Fibroblast of villous mesenchyme (primary cell): ENCODE results near the gene CCL24. TPM values are rescaled to one million over a fixed set of nuclear protein-coding genes. Genes with fewer than 3 reads are reported as not detected.
"Not testable (repeated sequence)": the region's sequence is repeated elsewhere in the genome, so short reads cannot be mapped to it uniquely, and the experiment has no call there.

Experiments
- DNase-seq: peaks from one replicate; pipeline ENCODE4 v3.0.0-alpha.2; 2010; ENCODE audit warnings: low read depth
- H3K4me3 ChIP-seq: 2 replicates; pipeline ENCODE4 v1.5.1; 2011; ENCODE audit warnings: low read depth, mild to moderate bottlenecking, low read length
- total RNA-seq: library from RNA; depleted of rRNA; stranded (reverse); fragments of >200 nt; gene quantifications from 2 replicates; pipeline ENCODE4 v1.2.3, GENCODE V29; 2012
- TF ChIP-seq, protein P1 (sequence below): IDR thresholded peaks from 2 replicates; pipeline ENCODE4 v1.5.1; 2012; ENCODE audit warnings: low read depth, mild to moderate bottlenecking, low read length; ENCODE audit not compliant: insufficient read depth

CCL24 gene
- total RNA-seq, 1 donor: not detected

DNA sequence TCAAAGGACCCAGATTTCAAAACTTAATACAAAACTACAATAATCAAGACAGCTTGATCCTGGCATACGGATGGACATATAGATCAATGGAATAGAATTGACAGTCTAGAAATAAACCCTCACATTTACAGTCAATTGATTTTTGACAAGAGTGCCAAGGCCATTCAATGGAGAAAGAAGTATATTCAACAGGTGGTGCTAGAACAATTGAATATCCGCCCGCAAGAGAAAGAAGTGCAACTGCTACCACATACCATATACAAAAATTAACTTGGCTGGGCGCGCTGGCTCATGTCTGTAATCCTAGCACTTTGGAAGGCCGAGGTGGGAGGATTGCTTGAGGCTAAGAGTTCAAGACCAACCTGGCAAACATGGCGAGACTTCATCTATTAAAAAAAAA lies 23.2 kb upstream of the CCL24 start:
- no peak for DNase-seq
- TF ChIP-seq, protein P1, sequence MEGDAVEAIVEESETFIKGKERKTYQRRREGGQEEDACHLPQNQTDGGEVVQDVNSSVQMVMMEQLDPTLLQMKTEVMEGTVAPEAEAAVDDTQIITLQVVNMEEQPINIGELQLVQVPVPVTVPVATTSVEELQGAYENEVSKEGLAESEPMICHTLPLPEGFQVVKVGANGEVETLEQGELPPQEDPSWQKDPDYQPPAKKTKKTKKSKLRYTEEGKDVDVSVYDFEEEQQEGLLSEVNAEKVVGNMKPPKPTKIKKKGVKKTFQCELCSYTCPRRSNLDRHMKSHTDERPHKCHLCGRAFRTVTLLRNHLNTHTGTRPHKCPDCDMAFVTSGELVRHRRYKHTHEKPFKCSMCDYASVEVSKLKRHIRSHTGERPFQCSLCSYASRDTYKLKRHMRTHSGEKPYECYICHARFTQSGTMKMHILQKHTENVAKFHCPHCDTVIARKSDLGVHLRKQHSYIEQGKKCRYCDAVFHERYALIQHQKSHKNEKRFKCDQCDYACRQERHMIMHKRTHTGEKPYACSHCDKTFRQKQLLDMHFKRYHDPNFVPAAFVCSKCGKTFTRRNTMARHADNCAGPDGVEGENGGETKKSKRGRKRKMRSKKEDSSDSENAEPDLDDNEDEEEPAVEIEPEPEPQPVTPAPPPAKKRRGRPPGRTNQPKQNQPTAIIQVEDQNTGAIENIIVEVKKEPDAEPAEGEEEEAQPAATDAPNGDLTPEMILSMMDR: no peak
- no peak overlapping the region for H3K4me3 ChIP-seq

DNA sequence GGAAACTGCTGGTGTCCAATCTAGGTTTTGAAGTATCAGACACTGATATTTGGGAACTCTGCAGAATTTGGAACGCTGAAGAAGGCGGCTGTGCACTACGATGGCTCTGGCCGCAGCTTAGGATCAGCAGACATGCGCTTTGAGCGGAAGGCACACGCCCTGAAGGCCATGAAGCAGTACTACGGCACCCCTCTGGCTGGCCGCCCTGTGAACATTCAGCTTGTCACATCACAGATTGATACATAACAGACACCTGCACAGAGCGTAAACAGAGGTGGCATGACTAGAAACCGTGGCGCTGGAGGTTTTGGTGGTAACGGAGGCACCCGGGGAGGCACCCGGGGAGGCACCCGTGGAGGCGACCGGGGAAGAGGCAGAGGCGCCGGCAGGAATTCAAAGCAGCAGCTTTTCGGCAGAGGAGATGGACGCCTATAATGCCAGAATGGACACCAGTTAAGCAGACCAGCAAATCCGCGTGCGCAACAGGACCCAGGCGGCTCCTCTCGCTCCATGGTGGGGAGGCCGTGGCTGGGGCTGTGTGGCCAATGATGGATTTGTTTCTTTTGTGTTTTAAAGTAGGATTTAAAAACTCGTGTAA lies 22.2 kb upstream of the CCL24 start:
- TF ChIP-seq, protein P1: no peak
- H3K4me3 ChIP-seq: no peak overlapping the region
- DNase-seq: no peak

DNA sequence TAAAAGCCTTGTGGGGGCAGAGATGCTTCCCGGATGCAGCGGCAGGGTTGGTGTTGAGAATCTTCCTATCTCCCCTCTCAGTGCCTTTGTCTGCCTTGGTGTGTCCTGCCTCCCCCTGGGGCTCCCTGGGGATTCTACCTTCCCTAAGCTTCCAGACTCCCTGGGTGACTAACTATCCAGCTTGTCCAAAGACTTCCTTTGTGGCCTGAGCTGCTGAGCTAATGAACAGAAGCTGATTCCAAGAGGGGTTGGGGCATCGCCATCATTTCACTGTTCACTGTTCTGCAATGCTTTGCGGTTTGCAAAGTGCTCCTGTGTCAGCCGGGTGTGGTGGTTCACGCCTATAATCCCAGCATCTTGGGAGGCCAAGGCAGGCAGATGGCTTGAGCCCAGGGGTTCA lies 20.1 kb upstream of the CCL24 start:
- H3K4me3 ChIP-seq, DNase-seq: not testable (repeated sequence)

DNA sequence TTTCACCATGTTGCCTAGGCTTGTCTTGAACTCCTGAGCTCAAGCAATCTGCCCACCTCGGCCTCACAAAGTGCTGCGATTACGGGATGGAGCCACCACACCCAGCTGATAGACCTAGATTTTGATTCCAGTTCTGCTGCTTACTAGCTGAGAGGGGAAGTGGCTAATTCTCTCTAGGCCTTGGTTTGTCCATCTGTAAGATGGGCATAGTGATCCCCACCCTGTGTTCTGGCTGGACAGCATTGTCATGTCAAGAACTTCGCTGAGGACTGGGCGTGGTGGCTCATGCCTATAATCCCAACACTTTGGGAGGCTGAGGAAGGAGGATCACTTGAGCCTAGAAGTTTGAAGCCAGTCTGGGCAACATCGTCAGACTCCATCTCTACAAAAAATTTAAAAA lies 17.4 kb upstream of the CCL24 start:
- no peak for DNase-seq
- TF ChIP-seq, protein P1: no peak
- no peak overlapping the region for H3K4me3 ChIP-seq

DNA sequence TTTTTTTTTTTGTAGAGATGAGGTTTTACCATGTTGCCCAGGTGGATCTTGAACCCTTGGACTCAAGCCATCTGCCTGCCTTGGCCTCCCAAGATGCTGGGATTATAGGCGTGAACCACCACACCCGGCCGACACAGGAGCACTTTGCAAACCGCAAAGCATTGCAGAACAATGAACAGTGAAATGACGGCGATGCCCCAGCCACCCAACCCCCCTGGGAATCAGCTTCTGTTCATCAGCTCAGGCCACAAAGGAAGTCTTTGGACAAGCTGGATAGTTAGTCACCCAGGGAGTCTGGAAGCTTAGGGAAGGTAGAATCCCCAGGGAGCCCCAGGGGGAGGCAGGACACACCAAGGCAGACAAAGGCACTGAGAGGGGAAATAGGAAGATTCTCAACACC lies 16.1 kb upstream of the CCL24 start:
- peak; percentile 22 for DNase-seq
- not testable (repeated sequence) for H3K4me3 ChIP-seq

DNA sequence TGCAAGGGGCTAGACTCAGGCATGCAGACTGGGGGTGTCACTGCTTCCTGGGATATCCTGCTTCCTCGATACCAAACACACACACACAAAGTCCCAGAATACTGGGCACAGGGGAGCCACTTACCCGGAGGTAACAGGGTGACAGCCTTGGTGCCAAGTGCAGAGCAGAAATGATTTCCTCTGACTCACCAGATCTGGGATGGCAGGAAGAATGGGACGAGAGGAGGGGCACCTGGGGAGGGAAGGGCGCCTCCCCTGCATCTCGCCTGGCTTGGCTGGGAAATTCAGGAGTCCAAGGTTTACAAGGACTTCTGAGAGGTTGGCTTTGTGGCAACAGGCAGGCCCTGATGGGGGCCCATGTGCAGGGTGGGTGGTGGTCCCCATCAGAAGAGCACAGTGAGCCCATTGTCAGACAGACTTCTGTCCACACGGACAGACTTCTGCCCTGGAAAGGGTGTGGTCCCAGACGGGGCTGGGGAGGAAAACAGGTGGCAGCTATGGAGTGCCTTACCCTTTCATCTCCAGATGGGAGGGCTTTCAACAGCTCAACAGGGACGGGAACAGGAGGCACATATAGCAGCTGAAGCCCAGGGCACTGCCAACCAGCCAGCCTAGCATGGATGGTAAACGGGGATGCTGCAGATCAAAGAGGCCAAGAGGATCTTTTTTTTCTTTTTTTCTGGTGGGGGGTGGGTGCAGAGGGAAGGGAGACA lies 9.7 kb upstream of the CCL24 start:
- TF ChIP-seq, protein P1: no peak
- H3K4me3 ChIP-seq: no peak overlapping the region
- DNase-seq: no peak

DNA sequence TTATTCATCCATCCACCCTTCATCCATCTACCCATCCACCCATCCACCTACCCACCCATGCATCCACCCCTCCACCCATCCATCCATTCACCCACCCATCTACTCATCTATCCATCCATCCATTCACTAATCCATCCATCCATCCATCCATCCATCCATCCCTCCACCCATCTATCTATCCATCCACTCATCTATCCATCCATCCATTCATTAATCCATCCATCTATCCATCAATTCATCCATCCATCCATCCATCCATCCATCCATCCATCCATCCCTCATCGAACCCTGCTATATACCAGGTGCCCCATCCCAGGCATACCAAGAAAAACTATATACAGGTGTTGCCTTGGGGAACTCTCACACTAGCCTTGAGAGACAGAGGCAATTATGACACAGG lies 7.1 kb upstream of the CCL24 start:
- no peak overlapping the region for H3K4me3 ChIP-seq
- DNase-seq: no peak
- TF ChIP-seq, protein P1: no peak

DNA sequence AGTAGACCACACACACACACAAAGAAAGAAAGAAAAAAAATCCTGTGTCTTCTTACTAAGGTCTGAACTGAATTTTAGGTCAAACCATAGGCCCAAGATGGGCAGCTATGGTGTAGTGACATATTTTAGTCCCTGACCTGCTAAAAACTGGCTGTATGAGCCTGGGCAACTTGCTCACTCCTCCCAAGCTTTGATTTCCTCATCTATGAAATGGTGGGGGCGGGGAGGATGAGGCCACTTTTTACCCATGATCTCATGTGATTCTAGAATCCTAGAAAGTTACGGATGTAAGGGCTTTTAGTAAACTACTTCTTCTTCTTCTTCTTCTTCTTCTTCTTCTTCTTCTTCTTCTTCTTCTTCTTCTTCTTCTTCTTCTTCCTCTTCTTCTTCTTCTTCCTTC lies 6.1 kb upstream of the CCL24 start:
- DNase-seq: no peak
- TF ChIP-seq, protein P1: no peak
- H3K4me3 ChIP-seq: no peak overlapping the region
